ENCODE data around the gene GFRA3. TPM values are rescaled to one million over a fixed set of nuclear protein-coding genes. Genes with fewer than 3 reads are reported as not detected.
A peak's percentile ranks its signal among the peaks of the same experiment; 100 is the strongest.

GFRA3 gene
- total RNA-seq, 1 experiment from 2014 or later, result not detected

- DNase-seq (ENCODE audit: low read depth), result no peak
Observed at GRCh38 chr5:138246822-138247221, 27.6 kb downstream of the GFRA3 start.

GRCh38 chr5:138246334-138246733, 28.1 kb downstream of the GFRA3 start:
- DNase-seq (ENCODE audit: low read depth), result no peak

- no peak for DNase-seq (ENCODE audit: low read depth)
Observed at GRCh38 chr5:138245717-138246116, 28.7 kb downstream of the GFRA3 start.

- no peak for DNase-seq (ENCODE audit: low read depth)
Observed at GRCh38 chr5:138243794-138244193, 30.6 kb downstream of the GFRA3 start.

- no peak for DNase-seq (ENCODE audit: low read depth)
Observed at GRCh38 chr5:138241688-138242571, 32.5 kb downstream of the GFRA3 start.

GRCh38 chr5:138240650-138241385, 33.6 kb downstream of the GFRA3 start:
- no peak for DNase-seq (ENCODE audit: low read depth)

- DNase-seq (ENCODE audit: low read depth), result no peak
Observed at GRCh38 chr5:138238034-138238433, 36.4 kb downstream of the GFRA3 start.

GRCh38 chr5:138234651-138235050, 39.8 kb downstream of the GFRA3 start:
- no peak for DNase-seq (ENCODE audit: low read depth)

- no peak for DNase-seq (ENCODE audit: low read depth)
Observed at GRCh38 chr5:138233280-138233679, 41.1 kb downstream of the GFRA3 start.

GRCh38 chr5:138230981-138231589, 43.3 kb downstream of the GFRA3 start:
- DNase-seq (ENCODE audit: low read depth), result no peak

- no peak for DNase-seq (ENCODE audit: low read depth)
Observed at GRCh38 chr5:138230261-138230660, 44.2 kb downstream of the GFRA3 start.

GRCh38 chr5:138229387-138229786, 45.0 kb downstream of the GFRA3 start:
- DNase-seq (ENCODE audit: low read depth), result no peak

- DNase-seq (ENCODE audit: low read depth), result no peak
Observed at GRCh38 chr5:138226910-138227309, 47.5 kb downstream of the GFRA3 start.

- no peak for DNase-seq (ENCODE audit: low read depth)
Observed at GRCh38 chr5:138224712-138225111, 49.7 kb downstream of the GFRA3 start.

- DNase-seq (ENCODE audit: low read depth), result no peak
Observed at GRCh38 chr5:138223532-138223931, 50.9 kb downstream of the GFRA3 start.

GRCh38 chr5:138216799-138217198, 57.6 kb downstream of the GFRA3 start:
- DNase-seq (ENCODE audit: low read depth), result no peak

- DNase-seq (ENCODE audit: low read depth), result peak; percentile 99
Observed at GRCh38 chr5:138213161-138214029, 61.0 kb downstream of the GFRA3 start, which contains the start of gene CDC23. Gene CDC23, minus strand, starts transcription at chr5:138213323. Its CDS starts 11 bp downstream, at chr5:138213312.

- no peak for DNase-seq (ENCODE audit: low read depth)
Observed at GRCh38 chr5:138212828-138213160, 61.6 kb downstream of the GFRA3 start.

- no peak for DNase-seq (ENCODE audit: low read depth)
Observed at GRCh38 chr5:138210985-138211384, 63.4 kb downstream of the GFRA3 start.

Measured in LHCN-M2 (cell line).